Thymus (tissue), 11 donors: Measurements from ENCODE around the gene BAIAP2L2. TPM values are rescaled to one million over a fixed set of nuclear protein-coding genes. Genes with fewer than 3 reads are reported as not detected.

Experiments
- DNase-seq, 9 donors: peaks; one replicate each; pipeline ENCODE4 v3.0.0-alpha.2; 2013; ENCODE audit warnings: low spot score in 9 of 9, low read depth in 6 of 9, missing footprints in 1 of 9
- H3K27ac ChIP-seq, 2 donors: one replicate each; pipeline ENCODE4 v1.5.1; 2013; ENCODE audit warnings: control low read depth in 1 of 2, low read depth in 1 of 2, low read length in 1 of 2, mild to moderate bottlenecking in 1 of 2, moderate library complexity in 1 of 2
- H3K27me3 ChIP-seq, 2 donors: one replicate each; pipeline ENCODE4 v1.5.1; 2013; ENCODE audit warnings: low read length in 1 of 2; ENCODE audit not compliant: control insufficient read depth in 2 of 2, insufficient read depth in 1 of 2
- H3K36me3 ChIP-seq, 2 donors: one replicate each; pipeline ENCODE4 v1.5.1; 2013; ENCODE audit warnings: low read length in 1 of 2, mild to moderate bottlenecking in 1 of 2, moderate library complexity in 1 of 2; ENCODE audit not compliant: control insufficient read depth in 2 of 2, insufficient read depth in 2 of 2
- H3K4me1 ChIP-seq, 2 donors: one replicate each; pipeline ENCODE4 v1.5.1; 2013; ENCODE audit warnings: low read length in 2 of 2; ENCODE audit not compliant: control insufficient read depth in 2 of 2, insufficient read depth in 2 of 2
- H3K4me3 ChIP-seq, 2 donors: one replicate each; pipeline ENCODE4 v1.5.1; 2013; ENCODE audit warnings: low read length in 2 of 2, control low read depth in 1 of 2, mild to moderate bottlenecking in 1 of 2
- H3K9me3 ChIP-seq, 2 donors: one replicate each; pipeline ENCODE4 v1.5.1; 2013; ENCODE audit warnings: low read length in 1 of 2, mild to moderate bottlenecking in 1 of 2; ENCODE audit not compliant: control insufficient read depth in 2 of 2, insufficient read depth in 1 of 2
- WGBS: extraction: QIAGEN DNeasy Blood & Tissue Kit; methylation state at CpG from one replicate; pipeline ENCODE4 v1.1.7; 2013; 5-methylcytosine and 5-hydroxymethylcytosine counted together
- polyA plus RNA-seq: library from polyadenylated mRNA; stranded (reverse); fragments of 200-250 nt; gene quantifications from one replicate; pipeline ENCODE4 v1.2.3, GENCODE V29; 2013
- total RNA-seq: library from RNA; stranded (reverse); fragments of 120-200 nt; gene quantifications from one replicate; pipeline ENCODE4 v1.2.4, GENCODE V29; 2013
- donor health status: healthy.

BAIAP2L2 gene
- total and polyA plus RNA-seq, 2 donors: 0.33 to 3.5 TPM

GRCh38 chr22:38085501-38085900 lies 25.0 kb downstream of the BAIAP2L2 start:
- no peak for DNase-seq
- H3K4me1 ChIP-seq: peaks cover 0 to 10% of the 10 kb centered on the region in 2 donors
- H3K4me3 ChIP-seq: no peak overlapping the region
- WGBS: 92% methylated on average over 5 of the region's 5 CpGs
- no peaks in the 10 kb centered on the region for H3K9me3 ChIP-seq
- peaks cover 45 to 85% of the 10 kb centered on the region in 2 donors for H3K27me3 ChIP-seq
- H3K27ac ChIP-seq: no peak overlapping the region
- peaks cover 0 to 5% of the 10 kb centered on the region in 2 donors for H3K36me3 ChIP-seq

DNA sequence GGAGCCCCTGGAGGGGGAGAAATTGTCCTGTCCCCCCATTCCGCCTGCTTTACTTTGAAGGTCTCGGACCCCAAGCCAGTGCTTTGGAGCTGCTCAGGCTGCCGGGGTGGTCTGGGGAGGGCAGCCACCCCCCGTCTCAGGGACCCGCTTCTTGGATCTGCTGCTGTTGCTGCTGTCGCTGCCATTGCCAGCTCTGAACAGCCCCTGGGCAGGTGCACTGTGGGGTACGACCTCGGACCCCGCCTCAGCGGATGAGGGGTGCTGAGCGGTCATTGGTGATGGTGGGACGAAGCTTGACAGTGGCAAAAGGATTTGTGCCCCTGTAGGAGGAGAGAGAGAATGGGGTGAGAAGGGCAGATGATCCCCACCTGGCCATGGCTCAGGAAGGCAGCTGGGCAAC lies 25.4 kb downstream of the BAIAP2L2 start:
- peaks cover 0 to 5% of the 10 kb centered on the region in 2 donors for H3K36me3 ChIP-seq
- DNase-seq: no peak
- no peaks in the 10 kb centered on the region for H3K9me3 ChIP-seq
- WGBS: 96% methylated on average over 12 of the region's 12 CpGs
- peaks cover 0 to 10% of the 10 kb centered on the region in 2 donors for H3K4me1 ChIP-seq
- H3K27ac ChIP-seq: no peak overlapping the region
- peaks cover 50 to 85% of the 10 kb centered on the region in 2 donors for H3K27me3 ChIP-seq
- no peak overlapping the region for H3K4me3 ChIP-seq

- H3K4me1 ChIP-seq: peaks cover 0 to 10% of the 10 kb centered on the region in 2 donors
- H3K27me3 ChIP-seq: peaks cover 46 to 87% of the 10 kb centered on the region in 2 donors
- H3K4me3 ChIP-seq: no peak within 1 kb of the TSS
- DNase-seq: no peak
- no peaks in the 10 kb centered on the region for H3K9me3 ChIP-seq
- peaks cover 0 to 5% of the 10 kb centered on the region in 2 donors for H3K36me3 ChIP-seq
- WGBS: 91% methylated on average over 16 of the region's 16 CpGs
- H3K27ac ChIP-seq: no peak within 1 kb of the TSS
Observed at GRCh38 chr22:38083931-38084631, 26.4 kb downstream of the BAIAP2L2 start, which contains the start of gene SLC16A8. SLC16A8 (minus strand) TSS chr22:38084184; CDS start chr22:38082873, 1,311 bp downstream.

DNA sequence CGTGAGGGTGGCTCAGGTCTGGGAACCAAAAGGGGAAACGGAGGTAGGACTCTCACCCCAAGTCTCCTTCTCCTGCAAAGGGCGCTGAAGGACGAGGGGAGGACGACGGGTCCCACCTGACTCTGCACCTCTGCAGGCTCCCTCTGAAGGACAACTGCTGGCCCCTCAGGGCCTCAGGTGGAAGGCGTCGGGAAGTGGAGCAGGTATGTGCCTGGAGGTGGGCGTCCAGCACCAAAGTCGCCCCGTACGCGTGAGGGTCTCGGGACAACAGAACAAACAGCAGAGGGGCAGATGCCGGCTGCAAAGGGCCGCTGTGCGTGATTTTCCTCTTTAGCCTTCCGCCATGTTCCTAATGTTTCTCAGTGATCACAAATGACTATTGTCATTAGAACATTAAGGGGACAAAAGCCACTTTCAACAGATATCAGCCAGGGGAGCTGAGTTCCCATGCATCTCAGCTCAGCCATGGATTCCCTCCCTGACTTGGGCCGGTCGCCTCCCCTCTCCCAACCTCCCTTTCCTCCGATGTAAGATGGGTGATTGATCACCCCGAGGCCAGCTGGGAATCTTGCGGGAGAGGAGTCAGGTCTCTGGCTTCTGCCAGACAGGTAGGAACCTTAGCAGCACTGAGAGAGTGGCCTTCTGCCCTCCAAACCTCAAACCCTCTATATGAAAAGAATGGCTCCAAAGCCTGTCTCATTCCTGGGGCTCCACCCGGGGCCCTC lies 27.3 kb downstream of the BAIAP2L2 start:
- 81% methylated on average over 24 of the region's 24 CpGs for WGBS
- H3K36me3 ChIP-seq: peaks cover 0 to 5% of the 10 kb centered on the region in 2 donors
- no peak for DNase-seq
- peaks cover 0 to 10% of the 10 kb centered on the region in 2 donors for H3K4me1 ChIP-seq
- H3K27ac ChIP-seq: no peak overlapping the region
- H3K9me3 ChIP-seq: no peaks in the 10 kb centered on the region
- H3K4me3 ChIP-seq: no peak overlapping the region
- H3K27me3 ChIP-seq: peaks cover 46 to 86% of the 10 kb centered on the region in 2 donors

GRCh38 chr22:38081941-38082828 lies 28.3 kb downstream of the BAIAP2L2 start:
- Histone ChIP-seq H3K4me1 (peaks cover 0 to 10% of the 10 kb centered on the region in 2 donors), H3K4me3 (no peak overlapping the region), H3K27me3 (peaks cover 46 to 79% of the 10 kb centered on the region in 2 donors), H3K27ac (no peak overlapping the region), H3K9me3 (no peaks in the 10 kb centered on the region), H3K36me3 (peaks cover 0 to 5% of the 10 kb centered on the region in 2 donors)
- no peak for DNase-seq
- 13% methylated on average over 52 of the region's 52 CpGs for WGBS

GRCh38 chr22:38081636-38081940 lies 28.9 kb downstream of the BAIAP2L2 start:
- Histone ChIP-seq H3K9me3 (no peaks in the 10 kb centered on the region), H3K27ac (no peak overlapping the region), H3K36me3 (peaks cover 0 to 3% of the 10 kb centered on the region in 2 donors), H3K27me3 (peaks cover 46 to 77% of the 10 kb centered on the region in 2 donors), H3K4me3 (peak overlapping the region in 1 of 2 donors; percentile 8), H3K4me1 (peaks cover 0 to 10% of the 10 kb centered on the region in 2 donors)
- DNase-seq: no peak
- 6% methylated on average over 17 of the region's 17 CpGs for WGBS

GRCh38 chr22:38080850-38081635 lies 29.4 kb downstream of the BAIAP2L2 start:
- H3K27me3 ChIP-seq: peaks cover 46 to 74% of the 10 kb centered on the region in 2 donors
- H3K9me3 ChIP-seq: no peaks in the 10 kb centered on the region
- H3K4me1 ChIP-seq: peaks cover 0 to 10% of the 10 kb centered on the region in 2 donors
- WGBS: 7% methylated on average over 110 of the region's 110 CpGs
- H3K4me3 ChIP-seq: peak overlapping the region in 1 of 2 donors; percentile 8
- peaks cover 0 to 2% of the 10 kb centered on the region in 2 donors for H3K36me3 ChIP-seq
- H3K27ac ChIP-seq: no peak overlapping the region
- DNase-seq: no peak

DNA sequence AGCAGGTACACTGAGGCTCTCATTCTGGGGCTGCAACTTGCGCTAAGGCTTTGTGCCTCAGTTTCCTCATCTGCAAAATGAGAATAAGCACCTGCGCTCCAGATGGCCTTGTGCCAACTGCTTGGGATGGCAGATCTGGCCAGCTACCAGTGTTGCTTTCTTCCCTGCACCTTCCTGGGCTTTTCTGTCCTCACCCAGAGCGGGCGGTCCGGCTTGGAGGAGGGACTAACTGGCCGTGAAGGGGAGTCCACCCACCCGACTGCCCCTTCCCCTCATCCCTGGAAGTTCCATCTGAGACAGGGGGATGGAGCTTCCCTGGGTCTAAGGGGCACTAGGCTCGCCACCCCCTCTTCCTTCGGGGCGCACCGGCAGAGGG lies 30.0 kb downstream of the BAIAP2L2 start:
- whole genome bisulfite sequencing: 74% methylated on average over 11 of the region's 11 CpGs
- peaks cover 46 to 71% of the 10 kb centered on the region in 2 donors for H3K27me3 ChIP-seq
- H3K4me3 ChIP-seq: no peak overlapping the region
- no peaks in the 10 kb centered on the region for H3K36me3 ChIP-seq
- peaks cover 0 to 13% of the 10 kb centered on the region in 2 donors for H3K4me1 ChIP-seq
- H3K27ac ChIP-seq: no peak overlapping the region
- DNase-seq: no peak
- no peaks in the 10 kb centered on the region for H3K9me3 ChIP-seq
